ENCODE data around the gene NXPH4.

DNA sequence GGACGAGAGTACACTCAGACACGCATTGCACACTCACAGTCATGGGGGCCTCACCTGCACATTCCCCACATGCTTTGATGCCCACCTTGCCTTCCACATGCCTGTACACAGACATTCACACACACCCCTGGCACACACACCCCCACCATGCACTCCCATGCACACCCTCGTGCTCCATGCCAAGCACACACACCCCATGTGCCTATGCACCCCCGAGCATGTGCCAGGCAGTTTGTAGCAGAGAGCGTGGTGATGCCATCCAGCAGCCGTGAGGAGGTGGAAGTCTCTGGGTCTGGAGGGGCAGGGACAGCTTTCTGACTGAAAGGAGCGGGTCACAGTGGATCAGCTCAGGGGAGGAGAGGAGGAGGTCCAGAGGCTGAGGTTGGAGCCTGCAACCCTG lies 10.7 kb upstream of the NXPH4 start:
- TF ChIP-seq CTCF (IDR thresholded peaks at IDR 0.05; ENCODE audit: poor library complexity, severe bottlenecking) (no peak), RAD21 (conservative IDR thresholded peaks at IDR 0.05) (no peak), POLR2AphosphoS5 (IDR thresholded peaks at IDR 0.05) (no peak)

Measured in neural cell (in vitro differentiated cells).